GM12878 (cell line): Measurements from ENCODE around the gene CREB3L1. TPM values are rescaled to one million over a fixed set of nuclear protein-coding genes. Genes with fewer than 3 reads are reported as not detected.

Source experiments
- ATAC-seq: fragments of 200-7000 bp; cut with Tn5 transposase; 3 replicates; pipeline ENCODE4 v1.9.1; 2020; ENCODE audit warnings: mild to moderate bottlenecking, moderate library complexity
- BruUV-seq: library from RNA; stranded (reverse); fragments of 400-500 nt; replicated peaks from 2 replicates; lab custom pipeline; 2021; lab: Mats Ljungman, UMichigan
- CTCF ChIA-PET: fragments of 300-600 bp; sonication (Branson Sonifier 250); formaldehyde crosslinking; extraction: SDS; loops from one replicate; lab custom pipeline; 2021; ENCODE audit warnings: inconsistent platforms; lab: Yijun Ruan, JAX
- POLR2A ChIA-PET: fragments of 350-600 bp; formaldehyde crosslinking; extraction: SDS; loops from one replicate; lab custom pipeline; 2021; ENCODE audit warnings: inconsistent platforms; lab: Charles Lee
- RAD21 ChIA-PET: fragments of 300-600 bp; sonication (Branson Sonifier 250); formaldehyde crosslinking; loops from one replicate; lab custom pipeline; 2023; ENCODE audit warnings: antibody characterized with exemption; ENCODE audit not compliant: unreplicated experiment; lab: Charles Lee
- SMC1A ChIA-PET: fragments of 300-600 bp; sonication (Branson Sonifier 250); formaldehyde crosslinking; loops from one replicate; lab custom pipeline; 2023; ENCODE audit not compliant: unreplicated experiment, uncharacterized antibody; lab: Charles Lee
- DNase-seq: peaks from one replicate; pipeline ENCODE4 v3.0.0-alpha.2; 2011; ENCODE audit warnings: low read depth, low spot score
- FAIRE-seq: peaks from 3 replicates; lab custom pipeline; 2011; peaks lifted over from hg19 to GRCh38; lab: Jason Lieb, UNC
- H2AFZ ChIP-seq: 2 replicates; pipeline ENCODE4 v1.6.0; 2011; ENCODE audit warnings: low read depth, low read length, control low read depth; ENCODE audit not compliant: control insufficient read depth
- H3K27ac ChIP-seq: 2 replicates; pipeline ENCODE4 v1.5.1; 2011; ENCODE audit warnings: control low read depth; ENCODE audit not compliant: control insufficient read depth, insufficient read depth
- H3K27me3 ChIP-seq, 2 experiments: replicated peaks in 1 of 2; 2 replicates each; pipeline versions ENCODE4 v1.6.0 to v1.6.1; 2011; ENCODE audit warnings: low read length in 1 of 2; ENCODE audit not compliant: control insufficient read depth in 2 of 2, insufficient read depth in 2 of 2
- H3K36me3 ChIP-seq, 2 experiments: 2 replicates each; pipeline ENCODE4 v1.5.1; 2011; ENCODE audit warnings: low read length in 1 of 2; ENCODE audit not compliant: control insufficient read depth in 2 of 2, insufficient read depth in 2 of 2
- H3K4me1 ChIP-seq: 2 replicates; pipeline ENCODE4 v1.6.1; 2011; ENCODE audit warnings: mild to moderate bottlenecking, low read length, moderate library complexity, mixed read lengths; ENCODE audit not compliant: control insufficient read depth, insufficient read depth
- H3K4me2 ChIP-seq: 2 replicates; pipeline ENCODE4 v1.6.0; 2011; ENCODE audit warnings: control low read depth; ENCODE audit not compliant: control insufficient read depth, insufficient read depth
- H3K4me3 ChIP-seq: fragments of 200-600 bp; sonication (generic); 2 replicates; pipeline ENCODE4 v1.5.1; 2016
- H3K79me2 ChIP-seq: 2 replicates; pipeline ENCODE4 v1.6.0; 2011; ENCODE audit warnings: low read length; ENCODE audit not compliant: control insufficient read depth, insufficient read depth
- H3K9ac ChIP-seq: 2 replicates; pipeline ENCODE4 v1.8.0; 2011; ENCODE audit warnings: low read length, control low read depth, mixed read lengths; ENCODE audit not compliant: control insufficient read depth, insufficient read depth
- H3K9me3 ChIP-seq: replicated peaks from 3 replicates; pipeline ENCODE4 v1.5.1; 2011; ENCODE audit warnings: mild to moderate bottlenecking, low read length; ENCODE audit not compliant: control insufficient read depth, insufficient read depth
- H4K20me1 ChIP-seq: 2 replicates; pipeline ENCODE4 v1.6.0; 2011; ENCODE audit not compliant: control insufficient read depth, insufficient read depth
- E4F1 ChIP-seq: fragments of 450-650 bp; IDR thresholded peaks from 2 replicates; pipeline ENCODE4 v1.6.1; 2018; ENCODE audit warnings: borderline replicate concordance, mild to moderate bottlenecking; ENCODE audit not compliant: partially characterized antibody
- KDM1A ChIP-seq: fragments of 200-600 bp; sonication (generic); IDR thresholded peaks from 2 replicates; pipeline ENCODE4 v1.6.1; 2016; ENCODE audit warnings: borderline replicate concordance
- REST ChIP-seq: IDR thresholded peaks from 2 replicates; pipeline ENCODE4 v1.6.1; 2012; ENCODE audit warnings: mild to moderate bottlenecking, low read depth, low read length
- SRF ChIP-seq, 2 experiments: IDR thresholded peaks; 2 replicates each; pipeline ENCODE4 v1.6.1; 2011; ENCODE audit warnings: low read depth in 2 of 2, low read length in 2 of 2, mild to moderate bottlenecking in 1 of 2, moderate library complexity in 1 of 2
- ZNF592 ChIP-seq: fragments of 450-650 bp; IDR thresholded peaks from 2 replicates; pipeline ENCODE4 v1.6.1; 2017; ENCODE audit warnings: mild to moderate bottlenecking, moderate library complexity
- WGBS: methylation state at CpG from one replicate; pipeline ENCODE4 v1.1.6; 2016; ENCODE audit warnings: low lambda C conversion rate; ENCODE audit not compliant: insufficient replicate concordance, insufficient coverage; ENCODE audit errors: missing lambda C conversion rate; 5-methylcytosine and 5-hydroxymethylcytosine counted together
- in situ Hi-C: fragments of 300-500 bp; cut with MboI; formaldehyde crosslinking; loops from 9 replicates; pipeline ENCODE4 v1.14.3; 2018; ENCODE audit warnings: mixed read lengths
- intact Hi-C: fragments of 100-400 bp; cut with micrococcal nuclease; formaldehyde crosslinking; loops from one replicate; pipeline ENCODE4 v1.14.2; 2022; ENCODE audit not compliant: unreplicated experiment
- polyA plus RNA-seq, 11 experiments: library from polyadenylated mRNA; depleted of rRNA in 4 of 11; unstranded in 6 of 11; stranded (reverse) in 5 of 11; fragments of >200 nt; fragmentation: Nextera tagmentation in 4 of 11; fragmentation: Illumina TruSeq in 1 of 11; extraction: Ambion mirVana in 4 of 11; extraction: Trizol in 1 of 11; gene quantifications; 1 replicate in 1 of 11; 2 replicates in 10 of 11; pipeline versions ENCODE4 v1.2.1 to v1.2.3, GENCODE V29; 2011 to 2016; ENCODE audit warnings: inconsistent platforms in 2 of 11, missing spikeins in 2 of 11, low read depth in 1 of 11
- total RNA-seq, 4 experiments: library from RNA; depleted of rRNA in 3 of 4; stranded (reverse); fragments of >200 nt in 3 of 4; fragmentation: Illumina TruSeq in 1 of 4; extraction: Trizol in 1 of 4; gene quantifications; 2 replicates each; pipeline versions ENCODE4 v1.2.1 to v1.2.3, GENCODE V29; 2013 to 2021

CREB3L1 gene
- total and polyA plus RNA-seq, 10 of the 15 experiments (the other 5 are each of a cell fraction or from before 2014, with no cell fraction given) = 0.03 to 1.4 (median 0.22) TPM

GRCh38 chr11:46280706-46281105, 3.2 kb downstream of the CREB3L1 start:
- FAIRE-seq = no peak
- intact Hi-C loops = no loop called here
- Histone ChIP-seq H3K9ac (peak overlapping the region; percentile 44; the same call in 1 of the 2 replicates), H3K27ac (no peak overlapping the region), H4K20me1 (no peaks in the 10 kb centered on the region), H2AFZ (no peak overlapping the region), H3K4me1 (peaks cover 7% of the 10 kb centered on the region; the same call in 1 of the 2 replicates)
- no peak for ATAC-seq
- SMC1A ChIA-PET = interaction anchor here (2.4 kb wide), 1 partner anchor 10 kb away, joined by 9 read pairs; no protein-coding TSS in a partner anchor
- 23% methylated on average over 5 of the region's 5 CpGs for WGBS
- TF ChIP-seq KDM1A (no peak), ZNF592 (no peak), E4F1 (no peak), REST (no peak), SRF (IDR thresholded peaks at IDR 0.05; ENCODE audit: low read depth in 2 of 2, low read length in 2 of 2) (no peak)
- TF ChIP-seq, all 136 proteins: peak for 0
- Histone ChIP-seq H3K9me3 (no peaks in the 10 kb centered on the region), H3K36me3 (no peaks in the 10 kb centered on the region), H3K79me2 (peaks cover 29% of the 10 kb centered on the region), H3K4me2 (peak overlapping the region; percentile 46; the same call in 1 of the 2 replicates), H3K4me3 (peak overlapping the region; percentile 59; the same call in 1 of the 2 replicates), H3K27me3 (0 out of 4 replicates have a peak, but pooled peaks cover 2 to 7% of the 10 kb centered on the region in 2 experiments)
- POLR2A ChIA-PET = interaction anchor here (0.7 kb wide), 2 partner anchors 18 to 156 kb away, joined by 3 to 6 read pairs; no protein-coding TSS in a partner anchor
- DNase-seq = no peak
- CTCF ChIA-PET = interaction anchor here (0.5 to 5.8 kb wide), 2 partner anchors 30 to 162 kb away, joined by 3 to 68 read pairs; no protein-coding TSS in a partner anchor
- in situ Hi-C loops = no loop called here
- no TSS peak for BruUV-seq
- RAD21 ChIA-PET = no interaction called here
